ENCODE data around the gene GAS2L1.

DNA sequence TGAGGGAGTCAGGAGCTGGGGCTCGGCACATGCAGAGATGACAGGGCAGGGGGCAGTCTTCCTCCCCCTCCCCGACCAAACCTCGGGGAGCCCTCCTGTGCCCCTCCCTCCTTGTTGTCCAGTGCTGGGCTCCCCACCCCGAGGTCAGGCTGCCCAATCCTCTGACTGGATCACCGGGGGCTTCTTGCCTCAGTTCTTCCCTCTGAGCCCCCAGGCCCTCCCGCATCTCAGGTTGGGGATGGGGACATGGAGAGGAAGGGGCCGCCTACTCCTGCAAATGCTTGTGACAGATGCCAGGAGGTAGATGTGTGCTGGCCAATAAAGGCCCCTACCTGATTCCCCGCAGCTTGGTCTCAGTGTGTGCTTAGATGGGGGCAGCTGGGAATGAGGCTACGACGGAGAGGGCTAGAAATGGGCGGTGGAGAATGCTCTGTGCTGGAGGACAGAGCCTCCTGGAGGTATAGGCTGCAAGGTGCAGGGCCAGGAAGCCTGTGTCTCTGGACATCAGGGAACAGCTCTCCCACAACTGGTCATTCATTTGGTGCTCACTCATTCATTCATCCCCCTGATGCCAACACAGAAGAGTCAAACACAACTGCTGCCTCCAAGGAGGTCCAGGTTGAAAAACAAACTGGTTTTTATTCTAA, 47.1 kb upstream of the GAS2L1 start:
- TF ChIP-seq, protein P1, sequence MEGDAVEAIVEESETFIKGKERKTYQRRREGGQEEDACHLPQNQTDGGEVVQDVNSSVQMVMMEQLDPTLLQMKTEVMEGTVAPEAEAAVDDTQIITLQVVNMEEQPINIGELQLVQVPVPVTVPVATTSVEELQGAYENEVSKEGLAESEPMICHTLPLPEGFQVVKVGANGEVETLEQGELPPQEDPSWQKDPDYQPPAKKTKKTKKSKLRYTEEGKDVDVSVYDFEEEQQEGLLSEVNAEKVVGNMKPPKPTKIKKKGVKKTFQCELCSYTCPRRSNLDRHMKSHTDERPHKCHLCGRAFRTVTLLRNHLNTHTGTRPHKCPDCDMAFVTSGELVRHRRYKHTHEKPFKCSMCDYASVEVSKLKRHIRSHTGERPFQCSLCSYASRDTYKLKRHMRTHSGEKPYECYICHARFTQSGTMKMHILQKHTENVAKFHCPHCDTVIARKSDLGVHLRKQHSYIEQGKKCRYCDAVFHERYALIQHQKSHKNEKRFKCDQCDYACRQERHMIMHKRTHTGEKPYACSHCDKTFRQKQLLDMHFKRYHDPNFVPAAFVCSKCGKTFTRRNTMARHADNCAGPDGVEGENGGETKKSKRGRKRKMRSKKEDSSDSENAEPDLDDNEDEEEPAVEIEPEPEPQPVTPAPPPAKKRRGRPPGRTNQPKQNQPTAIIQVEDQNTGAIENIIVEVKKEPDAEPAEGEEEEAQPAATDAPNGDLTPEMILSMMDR (IDR thresholded peaks at IDR 0.05), result no peak
- TF ChIP-seq EZH2 (IDR thresholded peaks at IDR 0.05; ENCODE audit: borderline replicate concordance, insufficient read depth, low read depth, low read length, poor library complexity, severe bottlenecking), result no peak

All from B cell (primary cell).